Neural progenitor cell (in vitro differentiated cells): ENCODE measurements around the gene ELMO1.
"Not testable (repeated sequence)": the region's sequence is repeated elsewhere in the genome, so short reads cannot be mapped to it uniquely, and the experiment has no call there.

Experiments used
- CTCF ChIP-seq: fragments of 200-600 bp; sonication (generic); IDR thresholded peaks from 2 replicates; pipeline ENCODE4 v1.5.1; 2017; ENCODE audit warnings: antibody characterized with exemption, mild to moderate bottlenecking
- EZH2phosphoT487 ChIP-seq: fragments of 200-600 bp; sonication (generic); IDR thresholded peaks from 2 replicates; pipeline ENCODE4 v1.6.1; 2017; ENCODE audit warnings: antibody characterized with exemption

- not testable (repeated sequence) for TF ChIP-seq CTCF, EZH2phosphoT487
These were observed 314.8 kb downstream of the ELMO1 start for GRCh38 chr7:37133902-37134301.
